Stimulated activated CD4-positive, alpha-beta T cell treated with anti-CD3 and anti-CD28 coated beads, Interleukin-12 subunit alpha, Interleukin-12 subunit beta, amount 100 ng/mL, for 48 hours (primary cell): Measurements from ENCODE around the gene FARP1.

Source experiments
- DNase-seq, 3 donors: peaks; one replicate each; pipeline ENCODE4 v3.0.0-alpha.2; 2020; ENCODE audit warnings: low read depth in 2 of 3, low spot score in 1 of 3

Gene FARP1

DNA sequence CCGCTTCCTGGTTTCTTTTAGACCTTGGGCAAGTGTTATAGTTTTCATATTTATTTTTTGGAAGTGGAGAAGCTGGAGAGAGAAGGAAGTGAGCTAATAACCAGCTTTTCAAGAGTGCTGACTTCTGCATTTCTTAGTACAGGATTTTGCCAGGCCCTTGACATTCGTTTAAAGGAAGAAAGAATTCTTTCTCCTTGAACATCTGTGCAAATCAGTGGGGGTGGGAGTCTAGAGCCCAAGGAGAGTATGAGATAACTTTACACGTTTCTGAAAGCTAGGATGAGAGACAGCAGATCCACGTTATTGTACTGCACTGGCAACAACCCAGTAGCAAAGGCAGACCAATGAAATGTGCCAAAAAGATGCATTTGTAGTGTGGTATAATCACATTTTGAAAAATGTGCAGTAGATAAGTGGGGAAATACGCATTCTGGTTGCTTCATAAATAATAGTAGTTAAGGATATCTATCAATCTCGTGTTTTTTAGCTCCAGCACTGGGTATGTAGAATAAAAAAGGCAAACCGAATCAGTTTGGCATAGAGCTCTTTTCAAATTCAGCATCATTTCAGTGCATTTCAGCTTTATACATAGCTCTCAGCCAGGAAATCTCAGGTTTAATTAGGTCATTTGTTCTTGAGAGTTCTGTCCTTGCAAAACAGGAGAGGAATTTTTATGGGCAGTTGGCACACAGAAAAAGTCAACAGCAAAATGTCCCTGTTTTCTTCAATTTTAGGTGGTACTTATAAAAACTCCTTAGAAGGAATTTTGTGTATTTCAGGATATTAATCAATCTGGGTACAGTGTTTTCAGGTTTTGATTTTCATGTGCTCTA, 29.9 kb downstream of the FARP1 start:
- DNase-seq = no peak

DNA sequence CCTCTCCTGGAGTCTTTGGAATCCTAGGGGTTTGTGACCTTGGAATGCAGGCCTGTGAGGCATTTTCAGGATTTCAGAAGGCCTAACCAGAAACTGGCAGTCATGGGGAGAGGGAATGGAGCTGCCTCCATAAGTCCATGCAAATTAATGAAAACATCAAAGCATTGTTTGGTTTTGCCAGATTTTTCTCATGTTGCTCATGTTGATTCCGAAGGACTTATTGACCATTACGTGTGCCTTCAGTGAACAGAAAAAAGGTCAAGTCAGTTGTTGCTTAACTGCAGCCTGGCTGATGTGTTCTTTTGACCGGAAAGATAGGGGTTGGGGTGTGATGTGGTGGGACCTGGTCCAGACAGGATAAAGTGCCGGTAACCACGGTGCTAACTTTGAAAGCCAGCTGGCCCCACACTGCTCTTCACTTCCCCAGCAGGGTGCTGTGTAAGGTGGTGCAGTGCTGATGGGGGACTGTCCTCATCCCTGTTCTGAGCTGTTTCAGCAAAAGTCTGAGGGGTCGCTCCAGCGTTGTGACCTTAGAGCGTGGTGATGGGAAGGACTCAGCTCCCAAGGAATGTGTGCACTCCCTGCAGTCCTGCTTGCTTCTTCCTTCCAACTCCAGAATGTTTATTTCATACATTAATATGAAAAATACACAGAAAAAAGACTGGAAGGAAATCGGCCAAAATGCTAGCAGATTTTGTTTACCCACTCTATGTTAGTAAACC, 30.7 kb downstream of the FARP1 start:
- DNase-seq = no peak

DNA sequence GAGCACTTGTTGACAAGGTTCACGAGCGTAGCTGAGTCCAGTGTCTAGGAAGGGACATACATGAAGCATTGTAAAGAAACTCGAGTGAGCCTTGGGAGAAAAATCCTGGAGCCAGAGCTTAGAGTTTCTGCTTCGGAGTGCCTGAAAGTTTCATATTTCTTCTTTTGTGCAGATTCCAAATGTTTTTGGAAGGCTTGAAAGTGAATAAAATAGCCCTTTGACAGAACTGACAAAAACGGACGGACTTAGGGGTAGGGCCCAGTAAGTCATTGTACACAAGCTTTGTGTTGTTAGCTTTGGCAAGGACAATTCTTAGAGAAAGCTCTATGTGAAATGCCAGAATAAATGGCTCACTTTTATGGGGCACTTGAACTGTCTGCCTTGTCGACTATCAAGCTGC, 31.4 kb downstream of the FARP1 start:
- DNase-seq = no peak

DNA sequence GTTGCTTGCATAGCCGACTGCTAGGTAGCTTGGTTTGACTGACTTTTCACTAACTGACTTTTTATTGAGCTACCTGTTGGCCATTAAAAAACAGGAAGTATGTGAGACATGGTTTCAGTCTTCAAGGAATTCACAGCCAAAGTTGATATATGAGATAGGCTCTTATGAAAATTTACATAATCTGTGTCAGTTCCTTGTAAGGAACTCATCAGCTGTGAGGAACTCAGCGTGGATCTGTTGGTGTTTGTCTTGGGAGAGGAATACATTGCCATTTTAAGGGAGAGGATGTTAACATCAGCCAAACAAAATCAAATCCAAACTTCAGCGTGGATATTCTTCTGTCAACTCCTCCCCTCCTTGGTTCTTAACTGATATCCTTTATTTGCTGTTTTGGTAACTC, 32.1 kb downstream of the FARP1 start:
- DNase-seq = no peak

DNA sequence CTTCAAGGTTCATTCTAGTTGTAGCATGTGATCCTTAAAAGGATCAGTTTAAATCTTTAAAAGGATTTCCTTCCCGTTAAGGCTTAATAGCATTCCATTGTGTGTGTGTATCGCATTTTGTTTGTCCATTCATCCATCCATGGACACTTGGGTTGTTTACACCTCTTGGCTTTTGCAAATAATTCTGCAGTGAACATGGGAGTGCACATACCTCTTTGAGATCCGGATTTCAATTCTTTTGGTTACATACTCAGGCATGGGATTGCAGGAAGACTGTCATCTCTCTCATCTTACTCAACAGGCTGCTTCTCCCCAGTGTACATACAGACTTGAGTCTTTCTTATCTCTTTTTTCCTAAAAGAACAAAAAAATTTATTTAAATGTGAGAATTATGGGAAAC, 32.9 kb downstream of the FARP1 start:
- no peak for DNase-seq

DNA sequence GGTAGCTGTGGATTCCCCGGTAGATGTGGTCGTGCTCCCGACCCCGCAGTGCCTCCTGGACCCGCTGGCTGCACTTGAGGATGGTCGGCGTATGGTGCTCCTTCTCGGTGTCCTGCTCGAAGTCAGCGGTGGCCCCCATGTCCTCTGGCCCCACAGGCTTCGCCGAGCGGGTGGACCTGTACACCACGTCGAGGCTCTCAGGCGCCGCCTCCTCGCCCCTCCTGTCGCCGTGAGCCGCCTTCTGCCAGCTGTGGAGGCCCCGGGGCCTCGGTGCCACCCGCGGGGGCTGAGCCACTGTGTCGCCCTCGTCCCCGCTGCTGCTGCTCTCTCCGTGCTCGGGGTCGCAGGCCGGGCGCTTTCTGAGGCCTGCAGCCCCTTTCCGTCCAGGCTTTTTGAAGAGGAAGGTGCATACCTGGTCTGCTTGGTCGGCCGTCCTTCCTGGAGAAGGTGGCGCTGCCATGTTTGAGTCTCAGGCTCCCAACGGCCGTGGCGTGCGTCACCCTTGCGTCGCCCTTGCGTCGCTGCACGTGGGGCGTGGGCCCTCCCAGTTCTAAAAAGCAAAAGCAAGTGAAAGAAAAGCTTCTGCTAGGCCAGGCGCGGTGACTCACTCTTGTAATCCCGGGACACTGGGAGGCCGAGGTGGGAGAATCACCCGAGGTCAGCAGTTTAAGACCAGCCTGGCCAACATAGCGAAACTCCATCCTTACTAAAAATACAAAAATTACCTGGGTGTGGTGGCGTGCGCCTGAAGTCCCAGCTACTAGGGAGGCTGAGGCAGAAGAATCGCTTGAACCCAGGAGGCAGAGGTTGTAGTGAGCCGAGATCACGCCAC, 34.1 kb downstream of the FARP1 start, which contains the start of gene RNF113B:
TSS of gene RNF113B (minus strand) at position 493 of the 832 bp plus-strand sequence. CDS start at position 460, 33 bp downstream.
- DNase-seq = no peak

DNA sequence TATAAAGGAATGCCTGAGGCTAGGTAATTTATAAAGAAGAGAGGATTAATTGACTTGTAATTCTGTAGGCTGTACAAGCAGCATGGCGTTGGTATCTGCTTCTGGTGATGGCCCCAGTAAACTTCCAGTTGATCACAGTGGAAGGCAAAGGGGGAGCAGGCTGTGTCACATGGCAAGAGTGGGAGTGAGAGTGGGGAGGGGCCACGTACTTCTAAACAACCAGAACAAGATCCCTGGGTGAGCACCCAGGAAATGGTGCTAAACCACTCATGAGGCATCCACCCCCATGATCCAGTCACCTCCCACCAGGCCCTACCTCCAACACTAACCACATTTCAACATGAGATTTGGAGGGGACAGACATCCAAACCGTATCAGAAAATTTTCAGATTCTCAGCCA, 37.2 kb downstream of the FARP1 start:
- no peak for DNase-seq

DNA sequence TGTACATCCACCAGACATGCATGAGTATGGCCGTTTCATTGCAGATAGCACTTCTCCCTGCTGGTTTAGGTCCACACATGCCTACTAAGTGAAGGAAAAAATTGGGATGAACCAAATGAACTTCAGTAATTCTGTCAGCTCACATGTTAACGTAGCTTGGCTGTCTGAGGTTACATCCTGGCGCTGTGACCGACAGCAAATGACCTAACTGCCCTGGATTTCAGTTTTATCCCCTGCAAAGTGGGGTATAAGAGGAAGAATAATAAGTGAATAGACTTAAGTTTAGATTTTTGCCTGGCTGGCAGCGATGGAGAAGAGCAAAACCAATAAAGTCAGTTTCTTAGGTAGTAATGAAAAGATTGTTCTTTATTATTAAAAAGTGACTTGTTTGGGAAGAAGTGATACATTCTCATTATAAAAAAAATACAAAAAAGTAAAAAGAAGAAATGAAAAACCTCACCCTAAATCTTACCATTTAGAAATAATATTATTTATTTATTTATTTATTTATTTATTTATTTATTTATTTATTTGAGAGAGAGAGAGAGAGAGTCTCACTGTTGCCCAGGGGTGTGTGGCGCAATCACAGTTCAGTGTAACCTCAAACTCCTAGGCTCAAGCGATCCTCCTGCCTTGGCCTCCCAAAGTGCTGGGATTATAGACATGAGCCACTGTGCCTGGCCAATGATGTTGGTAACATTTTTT, 38.4 kb downstream of the FARP1 start:
- no peak for DNase-seq

DNA sequence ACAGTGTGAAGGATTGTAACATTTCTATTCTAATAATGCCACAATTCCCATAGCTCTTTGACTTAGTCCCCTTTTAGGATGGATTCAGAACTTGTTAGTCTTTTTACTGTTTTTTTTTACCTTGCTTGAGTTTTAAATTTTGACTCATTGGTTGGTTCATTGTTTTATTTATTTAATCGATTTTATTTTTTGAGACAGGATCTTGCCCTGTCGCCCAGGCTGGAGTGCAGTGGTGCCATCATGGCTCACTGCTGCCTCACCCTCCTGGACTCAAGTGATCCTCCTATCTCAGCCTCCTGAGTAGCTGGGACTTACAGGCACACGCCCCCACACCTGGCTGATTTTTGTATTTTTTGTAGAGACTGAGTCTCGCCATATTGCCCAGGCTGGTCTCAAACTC, 39.3 kb downstream of the FARP1 start:
- DNase-seq = no peak

DNA sequence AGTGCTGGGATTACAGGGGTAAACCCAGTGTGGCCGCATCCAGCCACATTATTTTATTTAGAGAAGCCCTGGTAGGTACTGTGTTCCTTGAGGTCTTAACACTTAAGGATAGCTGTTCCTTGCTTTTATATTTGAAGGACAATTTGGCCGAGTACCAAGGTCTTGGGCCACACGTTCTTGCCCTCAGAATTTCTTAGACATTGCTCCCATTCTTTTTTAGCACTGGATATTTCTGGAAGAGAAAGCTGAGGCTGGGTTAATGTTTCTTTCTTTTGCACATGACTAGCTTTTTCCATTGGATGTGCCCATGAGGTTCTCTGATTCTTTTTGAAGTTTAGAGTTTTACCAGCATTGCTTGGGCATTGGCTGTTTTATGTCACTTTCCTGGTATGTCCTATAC, 39.7 kb downstream of the FARP1 start:
- no peak for DNase-seq

DNA sequence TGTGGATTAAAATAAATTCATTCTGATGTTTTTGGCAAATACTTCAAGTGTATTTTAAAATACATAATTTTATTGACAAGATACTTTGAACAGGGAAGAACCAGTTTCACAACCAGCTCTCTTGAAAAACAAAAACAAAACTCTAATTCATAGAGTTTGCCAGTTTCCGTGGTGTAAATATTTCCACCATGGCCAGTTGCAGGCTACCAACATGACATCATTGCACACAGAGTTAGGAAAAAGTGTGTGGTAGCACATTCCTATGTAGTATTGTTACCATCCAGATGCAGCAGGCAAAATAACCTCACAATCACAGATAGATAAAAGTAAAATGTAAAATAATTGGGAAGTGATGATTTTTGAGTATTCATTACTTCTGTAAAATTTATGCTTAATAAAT, 41.9 kb downstream of the FARP1 start:
- DNase-seq = no peak

DNA sequence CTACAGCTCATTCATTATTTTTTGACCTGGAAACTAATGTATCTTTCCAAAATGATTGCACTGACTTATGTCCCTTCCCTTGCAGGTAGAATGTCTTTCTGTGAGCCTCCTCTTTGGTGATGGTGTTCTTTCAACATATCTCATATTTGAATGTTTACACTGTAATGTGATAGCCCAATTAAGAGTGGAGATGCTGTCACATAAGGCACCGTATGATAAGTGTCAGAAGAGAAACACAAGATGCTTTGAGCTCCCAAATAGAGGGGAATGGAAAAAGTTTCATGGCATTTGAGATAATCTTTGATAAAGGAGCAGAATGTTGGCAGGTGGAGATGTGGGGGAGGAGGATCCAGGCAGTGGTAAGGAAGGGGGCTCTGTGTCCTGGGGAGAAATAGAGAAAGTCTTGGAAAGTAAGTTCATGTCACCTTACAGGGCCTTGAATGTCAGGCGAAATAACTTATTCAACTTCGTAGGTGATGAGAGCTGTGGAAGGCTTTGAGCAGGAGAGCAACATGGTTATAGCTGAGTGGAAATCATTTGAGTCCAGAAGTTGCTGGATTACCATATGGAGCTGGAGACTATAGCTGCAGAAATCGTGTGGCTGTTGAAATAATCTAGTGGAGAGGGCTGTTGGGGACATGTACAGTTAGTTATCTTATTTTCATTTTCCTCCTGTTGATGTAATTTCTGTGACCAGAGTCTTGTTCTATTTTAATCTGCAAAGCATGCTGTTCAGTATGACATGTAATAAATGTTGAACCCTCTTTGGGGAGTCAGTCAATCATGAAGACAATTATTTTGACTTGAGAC, 44.5 kb downstream of the FARP1 start:
- DNase-seq = no peak

DNA sequence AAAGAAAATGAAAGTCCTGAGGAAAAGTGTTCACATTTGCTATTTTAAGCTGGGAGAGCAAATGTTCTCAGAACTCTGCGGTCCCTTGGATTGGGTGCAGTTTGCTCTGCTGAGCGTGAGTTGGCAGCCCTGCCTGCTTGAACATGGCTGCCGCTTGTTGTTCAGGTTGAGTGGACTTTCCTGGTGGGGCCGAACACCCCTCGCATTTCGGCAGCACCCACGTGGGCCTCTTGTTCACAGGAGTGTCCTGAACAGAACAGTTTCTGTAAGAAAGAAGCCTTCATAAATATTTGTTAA, 45.0 kb downstream of the FARP1 start:
- no peak for DNase-seq

DNA sequence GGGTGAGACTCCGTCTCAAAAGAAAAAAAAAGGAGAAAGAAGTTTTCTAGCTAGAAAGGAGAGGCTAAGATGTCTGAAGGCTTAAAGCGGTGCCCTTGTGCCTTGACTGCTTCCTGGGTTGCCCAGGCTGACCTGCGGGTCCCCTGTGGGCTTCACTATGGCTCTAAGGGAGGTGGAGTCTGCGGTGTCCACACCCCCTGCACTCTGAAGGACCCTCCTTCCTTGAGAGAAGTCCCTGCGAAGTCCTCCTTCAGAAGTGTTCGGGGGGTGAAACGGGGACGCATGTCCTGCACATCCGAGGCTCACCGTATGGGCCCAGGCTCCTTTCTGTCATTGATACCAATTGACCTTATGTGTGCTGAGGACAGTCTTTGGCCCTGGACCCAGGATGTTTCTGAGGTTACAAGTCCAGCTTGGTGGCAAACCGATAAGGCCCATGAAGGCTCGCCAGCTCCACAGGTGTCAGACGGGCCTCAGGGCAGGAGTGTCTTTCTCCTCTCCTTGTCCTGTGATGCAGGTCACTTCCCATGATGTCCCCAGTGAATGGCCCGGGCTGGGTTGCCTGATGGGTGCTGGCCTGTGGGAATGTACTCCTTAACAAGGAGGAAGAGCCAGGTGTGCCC, 45.8 kb downstream of the FARP1 start:
- DNase-seq = no peak

DNA sequence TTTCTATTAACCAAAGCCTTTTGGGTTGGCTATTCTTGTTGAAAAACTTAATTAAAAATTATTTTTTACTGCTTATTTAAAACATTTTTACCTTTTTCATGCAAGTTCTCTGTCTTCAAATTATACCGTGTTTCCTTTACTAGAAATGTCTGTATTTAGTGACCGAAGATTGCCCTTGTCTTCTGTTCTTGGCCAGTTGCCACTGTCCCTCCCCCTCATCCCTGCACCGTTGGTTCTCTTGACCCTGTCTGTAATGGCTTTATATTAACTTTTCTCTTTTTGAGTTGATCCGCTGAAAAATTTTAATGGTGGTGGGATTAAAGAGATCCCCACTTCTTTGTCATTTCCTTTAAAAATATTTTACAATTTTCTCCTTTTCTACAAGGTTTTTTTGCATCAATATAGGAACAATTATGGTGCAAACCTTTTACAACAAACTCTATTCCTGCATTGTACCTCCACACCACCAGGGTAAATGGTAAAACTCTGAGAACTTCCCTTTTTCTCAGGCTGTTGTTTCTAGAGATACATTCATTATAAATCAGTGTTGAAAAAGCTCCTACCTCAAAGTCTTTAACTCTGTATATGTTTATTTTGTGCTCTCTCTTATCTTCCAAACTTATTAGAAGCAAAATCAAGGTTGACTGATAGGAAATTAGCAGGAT, 47.1 kb downstream of the FARP1 start:
- no peak for DNase-seq

DNA sequence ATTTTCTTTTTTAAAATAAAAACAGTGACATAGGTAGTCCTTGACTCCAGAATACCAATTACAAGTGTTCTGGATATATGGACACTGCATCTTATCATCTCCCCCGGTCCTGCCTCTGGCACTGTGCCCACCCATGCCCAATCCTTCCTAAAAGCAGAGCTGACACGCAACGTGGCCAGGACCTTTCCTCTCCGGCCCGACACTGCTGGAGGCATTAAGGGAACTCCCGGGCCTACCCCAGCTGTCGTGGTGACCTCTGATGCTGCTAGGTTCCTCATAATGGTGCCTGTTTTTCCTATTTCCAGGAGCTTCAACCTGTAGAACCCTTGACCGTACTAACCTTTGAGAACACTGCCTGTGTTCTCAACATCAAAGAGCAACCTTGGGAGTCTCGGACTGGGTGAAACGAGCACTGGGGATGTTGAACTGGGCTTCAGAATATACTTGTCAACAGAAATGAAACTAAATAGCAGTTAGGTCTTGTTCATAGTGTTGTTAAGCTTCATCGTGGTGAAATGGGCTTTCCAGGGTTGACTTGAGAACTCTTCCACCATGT, 48.1 kb downstream of the FARP1 start:
- no peak for DNase-seq

DNA sequence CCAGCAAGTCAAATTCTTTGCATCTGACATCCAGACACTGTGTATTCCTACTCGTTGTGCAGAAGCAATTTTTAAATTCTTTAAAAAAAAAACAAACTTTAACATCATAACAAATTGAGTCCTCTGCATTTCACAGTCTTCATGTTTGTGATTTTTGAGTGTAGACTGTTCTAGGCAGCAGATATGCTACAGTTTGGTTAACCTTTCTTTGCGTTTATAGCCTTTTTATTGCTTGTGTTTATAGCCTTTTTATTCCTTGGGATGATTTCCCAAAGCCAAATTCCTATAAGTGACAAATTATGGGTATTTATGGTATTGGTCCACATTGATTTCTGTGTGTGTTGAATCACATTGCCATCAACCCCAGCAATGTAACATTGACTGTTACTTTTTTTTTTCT, 49.1 kb downstream of the FARP1 start:
- no peak for DNase-seq

DNA sequence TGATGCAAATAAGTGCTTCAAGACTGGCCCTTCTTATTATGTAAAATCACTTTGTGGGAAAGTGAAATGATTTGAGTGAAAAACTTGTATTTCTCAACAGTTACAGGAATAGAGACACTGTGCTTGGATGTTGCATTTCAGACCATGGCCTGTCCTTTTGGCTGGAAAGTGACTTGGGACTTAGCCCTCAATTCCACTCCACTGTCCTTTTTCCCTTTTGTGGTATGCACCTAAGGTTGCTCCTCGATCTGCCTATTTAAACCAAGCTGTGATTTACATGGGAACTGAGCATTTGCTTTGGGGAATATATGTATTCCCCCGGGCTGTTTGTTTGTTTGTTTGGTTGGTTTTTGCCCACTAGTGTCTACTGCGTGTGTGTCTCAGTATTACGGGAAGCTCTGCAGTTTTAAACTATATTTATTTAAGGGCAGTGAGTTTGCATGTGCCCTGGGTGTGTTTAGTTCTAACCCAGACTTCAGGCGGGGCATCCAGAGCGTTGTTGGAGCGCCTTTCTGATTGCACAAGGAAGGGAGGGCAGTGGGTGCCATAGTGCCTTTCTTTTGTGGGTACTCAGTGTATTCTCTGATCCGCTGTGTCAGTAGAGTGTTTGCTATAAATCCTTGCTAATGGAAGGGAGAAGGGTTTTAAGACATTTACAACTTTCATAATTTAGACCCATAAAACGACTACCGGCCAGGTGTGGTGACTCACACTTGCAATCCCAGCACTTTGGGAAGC, 52.3 kb downstream of the FARP1 start:
- no peak for DNase-seq
